ES-I3 (cell line): Measurements from ENCODE around the gene ADGRV1.
"Not testable (repeated sequence)": the region's sequence is repeated elsewhere in the genome, so short reads cannot be mapped to it uniquely, and the experiment has no call there.

ENCODE experiments used
- H3K36me3 ChIP-seq: 2 replicates; pipeline ENCODE4 v1.6.1; 2013; ENCODE audit warnings: mild to moderate bottlenecking, low read length, control low read depth, moderate library complexity; ENCODE audit not compliant: insufficient read depth
- H3K4me1 ChIP-seq: 2 replicates; pipeline ENCODE4 v1.6.1; 2013; ENCODE audit warnings: mild to moderate bottlenecking, control low read depth, low read length; ENCODE audit not compliant: insufficient read depth
- H3K9ac ChIP-seq: 2 replicates; pipeline ENCODE4 v1.6.1; 2013; ENCODE audit warnings: low read depth, mild to moderate bottlenecking, low read length, moderate library complexity
- H3K9me3 ChIP-seq: 2 replicates; pipeline ENCODE4 v1.6.1; 2013; ENCODE audit warnings: mild to moderate bottlenecking, low read length, moderate library complexity; ENCODE audit not compliant: control insufficient read depth, insufficient read depth

ADGRV1 gene

DNA sequence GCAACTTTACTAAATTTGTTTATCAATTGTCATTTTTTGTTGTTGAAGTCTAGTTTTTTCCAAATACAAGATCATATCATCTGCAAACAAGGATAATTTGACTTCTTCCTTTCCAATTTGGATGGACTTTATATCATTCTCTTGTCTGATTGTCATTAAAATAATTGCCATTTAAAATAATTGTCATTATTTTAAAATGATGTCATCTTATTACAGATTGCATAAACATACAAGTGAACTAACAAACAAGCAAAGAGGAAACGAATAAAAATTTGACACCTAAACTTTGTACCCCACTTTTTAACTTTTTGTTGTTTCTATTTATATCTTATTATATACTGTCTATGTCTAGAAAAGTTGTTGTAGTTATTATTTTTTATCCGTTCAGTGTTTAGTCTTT, 275.2 kb downstream of the ADGRV1 start:
- H3K9ac ChIP-seq, result no peak overlapping the region
- H3K9me3 ChIP-seq, result no peaks in the 10 kb centered on the region
- no peaks in the 10 kb centered on the region for H3K36me3 ChIP-seq
- H3K4me1 ChIP-seq, result no peaks in the 10 kb centered on the region

DNA sequence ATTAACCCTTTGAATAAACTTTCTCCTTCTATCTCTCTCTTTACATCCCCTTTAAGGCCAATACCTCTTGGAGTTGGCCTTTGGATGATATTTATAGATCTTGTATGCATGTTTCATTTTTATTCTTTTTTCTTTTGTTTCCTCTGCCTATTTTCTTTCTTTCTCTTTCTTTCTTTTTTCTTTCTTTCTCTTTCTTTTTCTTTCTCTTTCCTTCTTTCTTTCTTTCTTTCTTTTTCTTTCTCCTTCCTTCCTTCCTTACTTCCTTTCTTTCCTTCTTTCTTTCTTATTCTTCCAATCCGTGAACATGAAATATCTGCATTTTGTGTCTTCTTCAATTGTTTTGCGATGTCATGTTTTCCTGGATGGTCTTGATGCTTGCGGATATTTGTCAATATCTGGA, 276.1 kb downstream of the ADGRV1 start:
- H3K9ac ChIP-seq, result no peak overlapping the region
- no peaks in the 10 kb centered on the region for H3K9me3 ChIP-seq
- H3K4me1 ChIP-seq, result no peaks in the 10 kb centered on the region
- H3K36me3 ChIP-seq, result no peaks in the 10 kb centered on the region

DNA sequence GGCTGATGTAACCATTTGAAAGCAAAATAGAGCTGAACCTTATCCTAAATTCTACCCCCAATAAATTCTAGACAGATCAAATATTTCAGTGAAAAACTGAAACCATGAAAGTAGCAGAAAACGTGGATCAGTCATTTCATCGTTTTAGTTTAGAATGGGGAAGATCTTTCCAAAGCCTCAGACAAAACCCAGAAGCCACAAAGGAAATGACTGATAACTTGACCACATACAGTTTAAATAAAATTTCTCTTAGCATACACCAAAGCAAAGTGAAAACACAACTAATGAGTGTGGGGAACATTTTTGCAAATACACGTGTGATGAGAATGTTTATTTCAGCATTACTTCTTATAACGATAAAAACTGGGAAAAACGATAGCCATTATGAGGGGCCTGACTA, 284.8 kb downstream of the ADGRV1 start:
- no peak overlapping the region for H3K9ac ChIP-seq
- no peaks in the 10 kb centered on the region for H3K4me1 ChIP-seq
- no peaks in the 10 kb centered on the region for H3K36me3 ChIP-seq
- H3K9me3 ChIP-seq, result no peaks in the 10 kb centered on the region

DNA sequence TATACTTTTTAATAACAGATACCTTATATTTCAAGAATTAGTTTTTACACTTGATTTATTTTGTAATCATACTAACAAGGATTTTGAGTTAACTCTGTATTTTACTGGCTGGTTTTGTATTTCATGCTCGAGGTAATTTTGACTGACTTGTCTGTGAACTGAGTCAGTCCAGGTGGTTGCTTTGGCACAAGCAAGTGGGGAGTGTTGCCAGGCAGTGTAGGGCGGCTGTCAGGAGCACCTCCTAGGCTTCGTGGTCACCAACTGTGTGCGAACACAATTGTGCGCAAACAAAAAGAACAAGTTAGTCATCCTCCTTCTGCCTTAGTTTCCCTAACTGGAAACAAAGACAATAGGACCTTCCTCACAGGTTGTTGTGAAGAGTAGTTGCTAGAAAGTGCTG, 286.3 kb downstream of the ADGRV1 start:
- no peaks in the 10 kb centered on the region for H3K9me3 ChIP-seq
- no peaks in the 10 kb centered on the region for H3K36me3 ChIP-seq

DNA sequence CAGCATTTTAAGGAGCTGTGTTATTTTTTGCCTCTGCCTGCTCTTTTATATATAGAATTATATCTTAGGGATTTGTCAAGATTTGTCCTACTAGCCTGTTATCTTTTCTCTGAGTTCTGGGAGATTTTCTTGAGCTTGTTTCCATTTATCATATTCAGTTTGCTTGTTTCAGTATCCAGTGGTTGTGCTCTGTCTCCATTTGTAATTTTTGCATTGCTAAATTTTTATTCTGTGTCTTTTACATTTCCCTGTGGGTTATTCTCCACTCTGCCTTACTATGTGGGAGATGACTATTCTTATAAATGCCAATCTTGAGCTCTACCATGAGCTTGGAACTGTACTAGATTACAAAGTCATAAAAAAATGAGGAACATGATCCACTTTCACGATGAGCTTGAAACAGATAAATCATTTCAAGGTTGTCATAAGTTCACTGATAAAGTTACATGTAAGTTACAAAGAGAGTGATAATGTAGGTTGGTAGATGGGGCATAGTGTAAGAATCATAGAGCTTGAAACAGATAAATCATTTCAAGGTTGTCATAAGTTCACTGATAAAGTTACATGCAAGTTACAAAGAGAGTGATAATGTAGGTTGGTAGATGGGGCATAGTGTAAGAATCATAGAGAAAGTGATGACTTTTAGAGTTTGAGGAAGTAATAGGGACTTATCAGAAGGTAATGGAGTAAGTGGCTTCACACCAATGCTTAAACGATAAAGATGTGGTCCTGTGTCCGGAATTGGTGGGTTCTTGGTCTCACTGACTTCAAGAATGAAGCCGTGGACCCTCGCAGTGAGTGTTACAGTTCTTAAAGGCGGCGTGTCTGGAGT, 287.3 kb downstream of the ADGRV1 start:
- H3K9ac ChIP-seq, result no peak overlapping the region
- no peaks in the 10 kb centered on the region for H3K36me3 ChIP-seq

More for the DNA sequence above, 286.3 kb downstream of the ADGRV1 start:
- H3K4me1 ChIP-seq, result no peaks in the 10 kb centered on the region
- H3K9ac ChIP-seq, result no peak overlapping the region

DNA sequence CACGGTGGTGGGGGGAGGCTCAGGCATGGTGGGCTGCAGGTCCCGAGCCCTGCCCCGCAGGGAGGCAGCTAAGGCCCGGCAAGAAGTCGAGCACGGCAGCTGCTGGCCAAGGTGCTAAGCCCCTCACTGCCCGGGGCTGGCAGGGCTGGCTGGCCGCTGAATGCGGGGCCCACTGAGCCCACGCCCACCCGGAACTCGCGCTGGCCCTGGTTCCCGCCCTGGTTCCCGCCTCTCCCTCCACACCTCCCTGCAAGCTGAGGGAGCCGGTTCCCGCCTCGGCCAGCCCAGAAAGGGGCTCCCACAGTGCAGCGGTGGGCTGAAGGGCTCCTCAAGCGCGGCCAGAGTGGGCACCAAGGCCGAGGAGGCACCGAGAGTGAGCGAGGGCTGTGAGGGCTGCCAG, 289.0 kb downstream of the ADGRV1 start:
- not testable (repeated sequence) for H3K9me3 ChIP-seq, H3K36me3 ChIP-seq, H3K9ac ChIP-seq, H3K4me1 ChIP-seq

More for the DNA sequence above, 287.3 kb downstream of the ADGRV1 start:
- no peaks in the 10 kb centered on the region for H3K9me3 ChIP-seq
- H3K4me1 ChIP-seq, result no peaks in the 10 kb centered on the region

DNA sequence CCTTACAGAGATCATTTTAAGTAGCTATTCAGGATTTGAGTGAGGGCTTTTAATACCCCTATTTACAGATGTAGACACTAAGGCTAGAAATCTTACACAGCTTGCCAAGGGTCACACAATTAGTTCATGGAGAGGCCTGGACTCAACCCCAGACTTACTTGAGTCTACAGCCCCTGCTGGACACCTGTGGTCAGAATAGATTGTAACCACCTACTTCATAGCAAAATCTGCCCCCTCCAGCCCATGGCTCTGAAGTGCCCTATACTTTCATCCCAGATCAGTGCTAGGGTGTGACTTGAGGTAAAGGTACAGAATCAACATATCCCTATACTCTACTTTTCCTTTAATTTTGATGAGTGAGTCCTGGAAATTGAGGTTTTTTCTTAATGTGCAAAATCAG, 291.3 kb downstream of the ADGRV1 start:
- H3K9me3 ChIP-seq, result no peaks in the 10 kb centered on the region

DNA sequence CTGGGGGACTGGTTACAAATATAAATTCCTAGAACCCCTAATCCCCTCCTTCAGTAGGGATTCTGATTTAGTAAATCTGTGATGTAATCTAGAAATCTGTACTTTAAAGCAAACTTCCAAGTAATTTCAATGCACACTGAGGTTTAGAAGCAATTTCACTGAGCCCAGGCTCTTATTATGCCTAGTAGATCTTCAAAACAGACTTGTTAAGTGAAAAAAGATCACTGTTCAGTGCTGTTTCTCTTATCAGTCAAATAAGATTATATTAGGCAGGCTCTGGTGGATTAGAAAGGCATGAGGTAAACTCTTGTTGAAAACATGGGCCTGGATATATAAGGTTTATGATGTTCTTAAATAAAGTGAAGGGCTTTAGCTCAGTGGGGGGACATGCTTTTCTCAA, 293.9 kb downstream of the ADGRV1 start:
- Histone ChIP-seq H3K4me1 (no peaks in the 10 kb centered on the region), H3K9ac (no peak overlapping the region), H3K9me3 (no peaks in the 10 kb centered on the region), H3K36me3 (no peaks in the 10 kb centered on the region)

More for the DNA sequence above, 291.3 kb downstream of the ADGRV1 start:
- H3K4me1 ChIP-seq, result no peaks in the 10 kb centered on the region
- H3K36me3 ChIP-seq, result no peaks in the 10 kb centered on the region
- no peak overlapping the region for H3K9ac ChIP-seq

DNA sequence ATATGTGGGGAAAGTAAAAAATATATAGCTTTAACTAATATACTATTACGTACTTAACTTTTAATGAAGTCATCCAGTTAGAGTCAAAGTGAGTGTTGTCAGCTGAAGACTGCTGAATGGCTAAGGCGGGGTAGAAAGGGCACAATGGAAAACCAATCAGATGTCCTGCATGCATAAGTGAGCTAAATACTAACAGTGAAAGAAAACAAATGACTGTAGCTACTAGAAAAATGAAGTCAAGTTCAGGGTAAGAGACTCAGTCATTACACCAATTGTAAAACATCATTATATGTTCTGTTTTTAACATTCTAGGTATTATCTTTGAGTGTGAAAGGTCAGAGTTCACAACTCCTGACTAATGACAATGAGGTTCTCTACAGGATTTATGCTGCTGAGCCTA, 295.2 kb downstream of the ADGRV1 start:
- H3K9me3 ChIP-seq, result no peaks in the 10 kb centered on the region
- H3K9ac ChIP-seq, result no peak overlapping the region
- no peaks in the 10 kb centered on the region for H3K4me1 ChIP-seq
- no peaks in the 10 kb centered on the region for H3K36me3 ChIP-seq

DNA sequence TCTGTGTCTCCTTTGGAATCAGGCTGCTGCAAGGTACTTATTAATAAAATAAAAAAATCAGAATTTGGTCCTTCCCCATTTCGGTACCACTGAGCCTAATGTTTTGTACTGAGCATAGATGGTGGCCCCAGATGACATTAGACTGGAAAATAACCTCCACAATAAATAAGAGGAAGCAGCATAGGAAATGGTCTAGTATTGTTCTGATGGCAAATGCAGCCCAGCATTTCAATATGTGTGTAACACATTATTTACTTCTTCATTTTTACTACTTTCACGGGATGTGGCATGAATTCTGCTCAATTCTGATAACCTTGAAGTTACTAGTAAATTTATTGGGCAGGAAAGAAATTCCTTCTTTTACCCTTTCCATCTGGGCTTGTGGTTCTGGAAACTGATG, 295.6 kb downstream of the ADGRV1 start:
- Histone ChIP-seq H3K9me3 (no peaks in the 10 kb centered on the region), H3K4me1 (no peaks in the 10 kb centered on the region), H3K36me3 (no peaks in the 10 kb centered on the region), H3K9ac (no peak overlapping the region)

DNA sequence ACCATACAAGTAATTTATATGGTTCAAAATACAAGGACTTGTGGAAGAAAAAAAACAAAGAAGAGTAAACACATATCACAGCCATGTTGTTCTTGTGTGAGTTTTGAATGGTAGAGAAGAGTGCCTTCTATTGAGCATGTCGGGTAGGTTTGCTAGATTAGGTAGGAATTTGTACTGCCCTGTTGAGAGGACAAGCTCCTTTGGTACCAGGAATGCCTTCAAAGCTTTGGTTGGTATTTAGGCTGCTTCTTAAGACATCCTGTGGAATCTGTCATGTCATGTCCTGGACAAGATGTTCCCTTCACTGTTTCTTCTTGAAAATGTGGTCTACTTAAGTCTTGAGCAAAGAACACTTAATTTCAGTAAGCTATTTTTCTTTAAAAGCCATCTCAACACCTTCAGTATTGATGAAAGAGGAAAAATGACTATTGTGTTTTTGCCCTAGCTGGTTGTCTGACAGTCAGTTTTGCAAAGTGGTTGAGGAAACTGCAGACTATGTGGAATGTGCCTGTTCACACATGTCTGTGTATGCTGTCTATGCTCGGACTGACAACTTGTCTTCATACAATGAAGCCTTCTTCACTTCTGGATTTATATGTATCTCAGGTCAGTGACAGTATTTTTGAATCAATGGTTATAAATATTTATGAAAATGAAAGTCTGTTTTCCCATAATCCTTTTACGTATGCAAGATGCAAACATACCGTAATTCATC, 296.9 kb downstream of the ADGRV1 start:
- Histone ChIP-seq H3K4me1 (no peaks in the 10 kb centered on the region), H3K9me3 (no peaks in the 10 kb centered on the region), H3K36me3 (no peaks in the 10 kb centered on the region), H3K9ac (no peak overlapping the region)

DNA sequence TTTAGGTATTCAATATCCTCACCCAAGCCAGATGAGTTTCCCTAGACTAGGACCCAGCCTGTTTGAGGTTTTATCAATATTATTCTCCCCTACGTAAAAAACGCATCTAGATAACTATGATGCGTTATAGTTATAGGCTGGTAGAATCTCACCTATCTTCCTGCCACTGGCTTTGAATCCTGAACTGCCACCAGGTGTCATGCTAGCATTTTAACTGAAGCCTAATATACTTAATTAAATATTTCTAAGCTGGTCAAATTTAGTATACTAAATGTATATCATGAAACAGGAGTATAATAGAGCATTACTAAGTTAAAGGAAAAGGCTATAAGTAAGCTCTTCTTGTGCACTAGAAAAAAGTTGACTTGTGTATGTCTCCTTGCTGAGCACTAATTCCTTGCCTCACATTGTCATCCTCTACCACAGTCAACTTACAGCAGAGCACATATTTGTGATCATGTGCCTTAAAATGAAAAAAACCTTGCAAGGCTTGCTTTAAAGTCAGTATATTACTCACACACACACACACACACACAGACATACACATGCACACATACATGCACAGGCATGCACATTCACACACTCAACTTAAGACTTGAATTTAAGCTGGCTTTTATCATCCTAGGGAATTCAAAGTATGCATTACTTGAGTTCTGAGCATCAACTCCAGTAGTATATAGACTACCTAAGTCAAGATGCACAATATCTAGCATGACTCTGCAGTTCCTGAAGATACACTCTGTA, 303.4 kb downstream of the ADGRV1 start:
- no peak overlapping the region for H3K9ac ChIP-seq
- H3K36me3 ChIP-seq, result no peaks in the 10 kb centered on the region
- H3K4me1 ChIP-seq, result no peaks in the 10 kb centered on the region
- no peaks in the 10 kb centered on the region for H3K9me3 ChIP-seq

DNA sequence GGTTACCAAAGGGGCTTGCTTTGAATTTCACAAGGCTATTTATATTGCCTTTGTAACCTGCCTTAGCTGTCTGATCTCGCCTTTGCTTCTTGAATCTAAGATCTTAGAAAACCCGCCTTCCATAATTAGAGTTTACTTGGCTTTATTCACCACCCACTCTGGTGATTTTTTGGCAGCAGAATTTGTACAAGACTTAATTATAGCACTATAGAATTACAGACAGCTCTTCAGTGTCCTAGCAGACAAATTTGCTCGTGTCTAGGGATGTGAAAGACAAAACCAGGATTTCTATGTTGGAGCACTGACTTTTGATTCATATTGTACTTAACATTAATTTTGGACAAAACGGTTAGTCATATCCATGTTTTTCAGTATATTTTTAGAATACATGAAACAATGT, 306.6 kb downstream of the ADGRV1 start:
- Histone ChIP-seq H3K4me1 (peaks cover 2% of the 10 kb centered on the region; the same call in 1 of the 2 replicates), H3K36me3 (no peaks in the 10 kb centered on the region), H3K9ac (no peak overlapping the region), H3K9me3 (no peaks in the 10 kb centered on the region)

DNA sequence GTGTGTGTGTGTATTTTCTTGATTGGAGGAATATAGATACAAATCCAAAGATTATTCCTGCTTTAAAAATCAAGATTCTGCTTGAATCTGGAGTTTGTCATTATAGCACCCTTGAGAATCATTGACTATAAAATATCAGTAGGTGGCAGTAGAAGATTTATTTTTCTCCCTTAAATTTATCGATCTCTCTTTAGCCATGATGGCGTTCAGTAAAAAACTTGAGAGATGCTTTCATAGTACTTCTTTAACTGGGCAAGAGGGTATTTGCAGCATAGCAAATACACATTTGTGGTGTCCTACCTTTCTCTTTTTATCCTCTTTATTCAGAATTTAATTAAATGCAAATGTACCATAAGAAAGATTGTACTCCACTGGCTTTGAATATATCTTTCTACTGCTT, 307.7 kb downstream of the ADGRV1 start:
- peaks cover 6% of the 10 kb centered on the region; the same call in 1 of the 2 replicates for H3K4me1 ChIP-seq
- no peaks in the 10 kb centered on the region for H3K36me3 ChIP-seq
- H3K9me3 ChIP-seq, result no peaks in the 10 kb centered on the region
- H3K9ac ChIP-seq, result no peak overlapping the region
